ENCODE measurements around the gene CPXM2.

DNA sequence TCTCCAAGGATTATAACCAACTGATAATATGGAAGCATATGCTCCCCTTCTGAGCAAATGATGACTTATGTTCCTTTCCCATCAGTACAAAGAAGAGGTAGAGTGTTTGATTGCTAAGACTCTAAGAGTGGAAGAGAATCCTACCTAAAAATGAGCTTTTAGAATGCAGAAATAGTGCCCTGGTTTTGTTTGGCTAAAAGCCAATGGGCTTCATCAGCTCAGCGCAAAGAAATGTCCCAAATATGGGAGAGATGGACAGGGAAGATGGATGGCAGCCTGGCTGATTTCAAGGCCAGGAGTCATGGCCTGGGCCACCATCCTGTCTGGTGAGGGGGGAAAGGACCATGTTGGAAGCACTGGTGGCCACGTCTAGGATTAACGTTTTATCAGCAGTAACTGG is 165.2 kb downstream of the CPXM2 start:
- TF ChIP-seq CTCF (conservative IDR thresholded peaks at IDR 0.05 in 1 of 2, IDR thresholded peaks at IDR 0.05 in 1 of 2; ENCODE audit: low read depth in 1 of 2, low read length in 2 of 2) (no peak), EZH2 (IDR thresholded peaks at IDR 0.05; ENCODE audit: low read length, missing control alignments) (no peak)
